Chondrocyte (in vitro differentiated cells): Measurements from ENCODE around the gene C6orf47. TPM values are rescaled to one million over a fixed set of nuclear protein-coding genes. Genes with fewer than 3 reads are reported as not detected.

Source experiments
- DNase-seq: peaks from one replicate; pipeline ENCODE4 v3.0.0; 2021; ENCODE audit warnings: mixed read lengths, low spot score
- H3K27ac Mint-ChIP-seq: one replicate; pipeline ENCODE4 v1.8.0; 2021; ENCODE audit warnings: mild to moderate bottlenecking, moderate library complexity, mixed read lengths; ENCODE audit not compliant: unreplicated experiment
- H3K27me3 Mint-ChIP-seq: 2 replicates; pipeline ENCODE4 v1.8.0; 2021; ENCODE audit warnings: low read depth, mixed read lengths
- H3K36me3 Mint-ChIP-seq: 2 replicates; pipeline ENCODE4 v1.8.0; 2021; ENCODE audit warnings: low read depth, mixed read lengths
- H3K4me1 Mint-ChIP-seq: 2 replicates; pipeline ENCODE4 v1.8.0; 2021; ENCODE audit warnings: low read depth, mild to moderate bottlenecking, mixed read lengths
- H3K4me3 Mint-ChIP-seq: one replicate; pipeline ENCODE4 v1.8.0; 2021; ENCODE audit warnings: mild to moderate bottlenecking, moderate library complexity, mixed read lengths; ENCODE audit not compliant: unreplicated experiment
- H3K9me3 Mint-ChIP-seq: 2 replicates; pipeline ENCODE4 v1.8.0; 2021; ENCODE audit warnings: low read depth, mixed read lengths
- total RNA-seq: library from RNA; stranded (reverse); gene quantifications from 3 replicates; pipeline ENCODE4 v1.2.1, GENCODE V29; 2021
- TF ChIP-seq, protein P1 (sequence below): fragments of 200-600 bp; sonication (generic); IDR thresholded peaks from 2 replicates; pipeline ENCODE4 v1.5.0; 2021; ENCODE audit warnings: antibody characterized with exemption, mild to moderate bottlenecking, moderate library complexity

C6orf47 gene
- total RNA-seq, 1 donor from 2014 or later, result 19.1 TPM

DNA sequence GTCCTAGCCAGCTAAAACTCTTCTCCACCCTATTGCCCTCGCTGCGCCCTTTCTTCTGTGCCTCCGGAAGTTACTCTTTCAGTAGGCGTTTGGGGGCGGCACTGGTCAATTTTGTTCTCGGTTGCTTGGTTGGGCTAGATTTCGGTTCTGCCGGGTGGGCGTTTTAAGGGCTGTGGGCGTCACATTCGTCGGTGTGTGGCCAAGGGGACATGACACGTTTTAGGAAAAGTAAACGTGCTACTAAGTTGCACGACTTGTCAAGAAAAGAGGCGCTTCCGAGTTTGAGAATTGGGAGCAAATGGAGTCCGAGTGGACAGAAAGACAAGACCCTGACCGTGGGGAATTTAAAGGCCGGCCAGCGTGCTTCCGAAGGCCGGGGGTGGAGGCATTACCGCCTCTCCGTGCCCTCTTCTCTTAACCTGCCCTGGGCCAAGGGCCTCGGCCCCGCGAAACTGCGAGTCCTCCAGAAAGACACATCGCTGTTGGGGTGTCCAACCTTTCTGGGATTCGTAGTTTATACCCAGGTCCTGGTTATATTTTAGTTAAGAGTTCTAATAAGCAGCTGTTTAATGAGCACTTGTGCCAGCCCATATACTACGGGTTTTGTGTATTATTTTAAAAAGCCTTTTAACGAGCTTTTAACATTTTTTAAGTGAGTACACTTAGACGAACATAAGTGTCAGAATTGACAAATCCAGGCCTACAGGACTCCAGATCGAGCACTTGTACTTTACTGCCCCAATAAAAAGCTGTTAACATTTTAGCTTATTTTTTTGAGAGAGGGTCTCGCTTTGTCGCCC is 7.5 kb downstream of the C6orf47 start:
- Mint-ChIP-seq H3K27me3 (no peaks in the 10 kb centered on the region), H3K4me3 (peak overlapping the region; percentile 89), H3K36me3 (peaks cover 12% of the 10 kb centered on the region), H3K4me1 (peaks cover 34% of the 10 kb centered on the region), H3K9me3 (no peaks in the 10 kb centered on the region), H3K27ac (peak overlapping the region; percentile 99)
- TF ChIP-seq, protein P1, sequence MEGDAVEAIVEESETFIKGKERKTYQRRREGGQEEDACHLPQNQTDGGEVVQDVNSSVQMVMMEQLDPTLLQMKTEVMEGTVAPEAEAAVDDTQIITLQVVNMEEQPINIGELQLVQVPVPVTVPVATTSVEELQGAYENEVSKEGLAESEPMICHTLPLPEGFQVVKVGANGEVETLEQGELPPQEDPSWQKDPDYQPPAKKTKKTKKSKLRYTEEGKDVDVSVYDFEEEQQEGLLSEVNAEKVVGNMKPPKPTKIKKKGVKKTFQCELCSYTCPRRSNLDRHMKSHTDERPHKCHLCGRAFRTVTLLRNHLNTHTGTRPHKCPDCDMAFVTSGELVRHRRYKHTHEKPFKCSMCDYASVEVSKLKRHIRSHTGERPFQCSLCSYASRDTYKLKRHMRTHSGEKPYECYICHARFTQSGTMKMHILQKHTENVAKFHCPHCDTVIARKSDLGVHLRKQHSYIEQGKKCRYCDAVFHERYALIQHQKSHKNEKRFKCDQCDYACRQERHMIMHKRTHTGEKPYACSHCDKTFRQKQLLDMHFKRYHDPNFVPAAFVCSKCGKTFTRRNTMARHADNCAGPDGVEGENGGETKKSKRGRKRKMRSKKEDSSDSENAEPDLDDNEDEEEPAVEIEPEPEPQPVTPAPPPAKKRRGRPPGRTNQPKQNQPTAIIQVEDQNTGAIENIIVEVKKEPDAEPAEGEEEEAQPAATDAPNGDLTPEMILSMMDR, result peak; percentile 48
- no peak for DNase-seq

DNA sequence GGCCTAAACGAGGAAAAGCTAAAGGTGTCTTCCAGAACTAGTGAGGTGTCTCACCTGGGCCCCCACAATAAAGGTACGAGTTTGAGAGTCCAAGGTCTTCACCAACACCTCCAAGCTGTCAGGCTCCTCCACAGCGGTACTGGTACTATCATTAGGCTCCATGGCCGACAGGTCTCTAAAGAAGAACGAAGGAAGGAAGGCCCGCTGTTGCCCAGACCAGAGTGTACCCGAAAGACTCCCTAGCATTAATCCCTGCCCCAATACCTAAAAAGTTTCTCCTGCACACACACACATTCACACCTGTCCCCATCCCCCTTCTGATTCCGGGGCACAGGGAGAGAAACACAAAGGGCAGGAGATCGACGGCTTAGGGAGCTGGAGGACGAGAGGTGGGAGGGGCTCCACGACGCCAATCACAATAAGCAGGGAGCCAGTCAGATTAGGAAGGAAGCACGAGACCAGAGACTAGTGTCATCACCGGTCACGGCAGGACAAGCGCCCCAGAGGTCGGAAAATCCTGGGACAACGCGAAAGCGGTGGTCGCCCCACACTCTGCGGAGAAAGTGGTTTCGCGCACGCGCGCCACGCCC is 8.9 kb downstream of the C6orf47 start:
- Mint-ChIP-seq H3K27ac (peak overlapping the region; percentile 99), H3K36me3 (peaks cover 23% of the 10 kb centered on the region), H3K4me3 (peak overlapping the region; percentile 89), H3K9me3 (no peaks in the 10 kb centered on the region), H3K27me3 (no peaks in the 10 kb centered on the region), H3K4me1 (peaks cover 28% of the 10 kb centered on the region)
- TF ChIP-seq, protein P1, result no peak
- DNase-seq, result no peak

DNA sequence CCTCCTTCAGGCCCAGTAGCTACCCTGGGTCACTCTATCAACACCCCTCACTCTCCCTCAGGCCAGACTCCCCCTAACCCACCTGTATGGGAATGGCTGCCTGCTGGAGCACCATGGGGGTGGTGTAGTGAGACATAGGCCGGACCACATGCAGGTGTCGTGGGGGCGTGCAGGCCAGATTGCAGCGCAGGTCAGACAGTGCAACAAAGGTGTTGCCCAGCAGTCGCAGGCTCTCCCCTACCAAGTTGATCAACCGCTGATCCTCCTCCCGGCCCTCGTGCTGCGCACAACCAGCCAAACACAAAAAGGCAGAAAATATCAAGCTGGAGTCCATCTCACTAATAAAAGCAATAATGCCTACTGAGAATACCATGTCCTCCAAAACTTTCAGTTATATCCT is 15.3 kb downstream of the C6orf47 start:
- peaks cover 7% of the 10 kb centered on the region for H3K4me1 Mint-ChIP-seq
- no peak overlapping the region for H3K4me3 Mint-ChIP-seq

DNA sequence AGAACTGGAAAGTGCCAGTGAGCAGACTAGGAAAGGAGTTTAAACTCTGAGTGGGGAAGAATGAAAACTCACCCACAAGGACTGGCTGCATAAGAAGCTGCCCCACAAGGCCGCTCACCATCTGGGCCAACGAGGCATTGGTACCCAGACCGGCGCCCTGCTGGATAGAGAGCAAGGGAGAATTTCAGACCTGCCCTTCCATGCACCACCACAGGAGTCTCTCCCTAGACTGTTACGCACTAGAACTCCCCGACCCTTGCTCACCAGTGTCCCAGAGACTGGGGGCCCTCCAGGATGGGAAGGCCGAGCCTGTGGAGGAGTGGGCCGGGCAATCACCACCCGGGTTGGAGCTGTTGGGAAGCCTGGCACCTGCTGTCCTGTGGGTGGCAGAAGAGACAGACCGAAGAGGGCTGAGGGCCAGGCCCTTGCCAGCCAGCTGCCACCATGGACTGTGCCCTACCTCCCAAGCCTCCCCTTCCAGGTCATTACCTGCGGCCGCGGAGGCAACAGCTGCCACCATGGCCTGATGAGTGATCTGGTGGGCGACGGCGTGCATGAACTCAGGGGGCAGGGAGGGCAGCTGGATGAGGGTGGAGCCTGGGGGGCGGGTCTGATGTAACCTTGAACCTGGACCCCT is 16.6 kb downstream of the C6orf47 start:
- no peak overlapping the region for H3K27ac Mint-ChIP-seq
- H3K36me3 Mint-ChIP-seq, result peaks cover 36% of the 10 kb centered on the region
- TF ChIP-seq, protein P1, result no peak
- H3K9me3 Mint-ChIP-seq, result no peaks in the 10 kb centered on the region
- no peaks in the 10 kb centered on the region for H3K27me3 Mint-ChIP-seq
- H3K4me1 Mint-ChIP-seq, result no peaks in the 10 kb centered on the region
- H3K4me3 Mint-ChIP-seq, result no peak overlapping the region
- DNase-seq, result no peak

More for the DNA sequence above, 15.3 kb downstream of the C6orf47 start:
- Mint-ChIP-seq H3K36me3 (peaks cover 41% of the 10 kb centered on the region), H3K9me3 (no peaks in the 10 kb centered on the region), H3K27ac (peak overlapping the region; percentile 33), H3K27me3 (no peaks in the 10 kb centered on the region)
- no peak for DNase-seq
- TF ChIP-seq, protein P1, result no peak

DNA sequence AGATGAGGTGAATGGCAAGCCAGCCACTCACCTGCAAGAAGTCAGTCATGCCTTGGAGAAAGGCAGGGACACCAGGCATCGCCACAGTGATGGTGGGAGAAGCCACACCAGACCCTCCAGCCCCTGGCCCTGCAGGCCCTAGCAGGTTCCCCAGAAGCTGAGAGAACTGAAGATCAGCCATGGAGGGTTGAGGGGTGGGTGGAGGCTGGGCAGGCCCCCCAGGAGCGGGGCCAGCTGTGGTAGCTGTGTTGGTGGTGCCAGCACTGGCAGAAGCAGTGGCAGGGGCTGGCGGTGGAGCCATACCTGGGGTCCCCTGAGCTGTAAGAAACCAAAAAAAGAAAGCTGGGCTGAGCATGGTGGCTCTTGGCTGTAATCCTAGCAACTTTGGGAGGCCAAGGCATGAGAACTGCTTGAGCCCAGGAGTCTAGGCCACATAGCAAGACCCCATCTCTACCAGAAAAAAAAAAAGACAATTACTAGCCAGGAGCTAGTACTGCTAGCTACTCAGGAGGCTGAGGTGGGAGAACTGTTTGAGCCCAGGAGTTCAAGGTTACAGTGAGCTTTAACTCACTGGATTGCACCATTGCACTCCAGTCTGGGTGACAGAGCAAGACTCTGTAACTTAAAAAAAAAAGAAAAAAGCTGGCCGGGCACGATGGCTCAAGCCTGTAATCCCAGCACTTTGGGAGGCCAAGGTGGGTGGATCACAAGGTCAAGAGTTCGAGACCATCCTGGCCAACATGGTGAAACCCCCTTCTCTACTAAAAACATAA is 17.6 kb downstream of the C6orf47 start:
- H3K9me3 Mint-ChIP-seq, result no peaks in the 10 kb centered on the region
- no peaks in the 10 kb centered on the region for H3K4me1 Mint-ChIP-seq
- peaks cover 34% of the 10 kb centered on the region for H3K36me3 Mint-ChIP-seq
- TF ChIP-seq, protein P1, result no peak
- DNase-seq, result no peak
- H3K27me3 Mint-ChIP-seq, result no peaks in the 10 kb centered on the region
- H3K27ac Mint-ChIP-seq, result no peak overlapping the region
- H3K4me3 Mint-ChIP-seq, result no peak overlapping the region
